Measurements from ENCODE around the gene CHRNA5.

DNA sequence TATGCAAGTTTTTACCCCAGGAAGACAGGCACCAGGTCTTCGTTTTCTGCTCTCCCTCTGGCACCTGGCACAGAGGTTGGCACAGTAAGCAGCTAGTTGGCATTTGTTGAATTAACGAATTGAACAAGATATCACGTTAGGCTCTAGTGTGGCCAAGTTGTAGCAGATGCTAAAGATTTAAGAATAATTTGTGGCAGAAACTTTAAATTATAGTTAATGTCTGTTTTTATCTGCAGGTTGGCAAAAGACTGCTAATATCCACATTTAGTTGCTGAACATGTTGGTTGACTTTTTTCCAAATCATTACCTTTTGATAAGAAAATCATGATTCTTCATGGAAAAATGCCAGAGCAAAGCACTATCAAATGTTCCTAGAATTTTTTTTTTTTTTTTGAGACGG, 8.1 kb downstream of the CHRNA5 start:
- TF ChIP-seq CTCF (IDR thresholded peaks at IDR 0.05; ENCODE audit: insufficient read depth, low read length, poor library complexity, severe bottlenecking) (no peak), EZH2phosphoT487 (conservative IDR thresholded peaks at IDR 0.05; ENCODE audit: low read length) (no peak)
